Measurements from ENCODE around the gene DBX1.

DNA sequence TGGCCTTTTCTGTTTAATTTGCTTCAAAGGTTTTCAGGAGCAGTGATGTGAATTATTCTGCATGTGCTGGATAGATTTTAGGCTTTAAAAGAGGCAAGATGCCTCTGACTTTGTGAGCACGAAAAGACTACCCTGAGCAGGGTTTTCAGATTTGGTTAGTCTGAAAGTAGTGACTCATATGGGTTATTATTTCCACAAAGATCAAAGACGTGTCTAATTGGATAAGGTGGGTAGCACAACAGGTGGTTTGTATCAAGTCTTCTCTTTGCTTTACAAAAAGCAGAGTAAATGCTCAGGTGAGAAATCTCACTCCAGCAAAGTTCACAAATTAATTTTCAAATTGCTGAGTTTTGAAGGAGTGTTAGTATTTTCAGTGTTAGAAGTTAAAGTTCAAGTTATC lies 37.6 kb upstream of the DBX1 start:
- TF ChIP-seq, protein P1, sequence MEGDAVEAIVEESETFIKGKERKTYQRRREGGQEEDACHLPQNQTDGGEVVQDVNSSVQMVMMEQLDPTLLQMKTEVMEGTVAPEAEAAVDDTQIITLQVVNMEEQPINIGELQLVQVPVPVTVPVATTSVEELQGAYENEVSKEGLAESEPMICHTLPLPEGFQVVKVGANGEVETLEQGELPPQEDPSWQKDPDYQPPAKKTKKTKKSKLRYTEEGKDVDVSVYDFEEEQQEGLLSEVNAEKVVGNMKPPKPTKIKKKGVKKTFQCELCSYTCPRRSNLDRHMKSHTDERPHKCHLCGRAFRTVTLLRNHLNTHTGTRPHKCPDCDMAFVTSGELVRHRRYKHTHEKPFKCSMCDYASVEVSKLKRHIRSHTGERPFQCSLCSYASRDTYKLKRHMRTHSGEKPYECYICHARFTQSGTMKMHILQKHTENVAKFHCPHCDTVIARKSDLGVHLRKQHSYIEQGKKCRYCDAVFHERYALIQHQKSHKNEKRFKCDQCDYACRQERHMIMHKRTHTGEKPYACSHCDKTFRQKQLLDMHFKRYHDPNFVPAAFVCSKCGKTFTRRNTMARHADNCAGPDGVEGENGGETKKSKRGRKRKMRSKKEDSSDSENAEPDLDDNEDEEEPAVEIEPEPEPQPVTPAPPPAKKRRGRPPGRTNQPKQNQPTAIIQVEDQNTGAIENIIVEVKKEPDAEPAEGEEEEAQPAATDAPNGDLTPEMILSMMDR (IDR thresholded peaks at IDR 0.05) = no peak
- no peak for TF ChIP-seq POLR2A (IDR thresholded peaks at IDR 0.05)

Data from esophagus squamous epithelium (tissue), 4 donors.